HUES48 (cell line): ENCODE measurements around the gene RAPGEF2.

Experiments
- H3K27ac ChIP-seq: one replicate; pipeline ENCODE4 v1.7.0; 2013; ENCODE audit warnings: low read depth, low read length, inconsistent platforms
- H3K27me3 ChIP-seq: 2 replicates; pipeline ENCODE4 v1.6.1; 2013; ENCODE audit warnings: mild to moderate bottlenecking, low read length; ENCODE audit not compliant: control insufficient read depth, insufficient read depth
- H3K36me3 ChIP-seq: 2 replicates; pipeline ENCODE4 v1.6.1; 2013; ENCODE audit warnings: low read length; ENCODE audit not compliant: control insufficient read depth, insufficient read depth
- H3K4me1 ChIP-seq: 2 replicates; pipeline ENCODE4 v1.6.1; 2013; ENCODE audit warnings: mild to moderate bottlenecking, low read length; ENCODE audit not compliant: control insufficient read depth, insufficient read depth
- H3K4me3 ChIP-seq: 2 replicates; pipeline ENCODE4 v1.5.1; 2013; ENCODE audit warnings: mild to moderate bottlenecking, low read depth, low read length
- H3K9ac ChIP-seq: 2 replicates; pipeline ENCODE4 v1.6.1; 2013; ENCODE audit warnings: mild to moderate bottlenecking, low read depth, low read length, moderate library complexity
- H3K9me3 ChIP-seq: 2 replicates; pipeline ENCODE4 v1.6.1; 2013; ENCODE audit warnings: low read length; ENCODE audit not compliant: control insufficient read depth, insufficient read depth

Gene RAPGEF2

DNA sequence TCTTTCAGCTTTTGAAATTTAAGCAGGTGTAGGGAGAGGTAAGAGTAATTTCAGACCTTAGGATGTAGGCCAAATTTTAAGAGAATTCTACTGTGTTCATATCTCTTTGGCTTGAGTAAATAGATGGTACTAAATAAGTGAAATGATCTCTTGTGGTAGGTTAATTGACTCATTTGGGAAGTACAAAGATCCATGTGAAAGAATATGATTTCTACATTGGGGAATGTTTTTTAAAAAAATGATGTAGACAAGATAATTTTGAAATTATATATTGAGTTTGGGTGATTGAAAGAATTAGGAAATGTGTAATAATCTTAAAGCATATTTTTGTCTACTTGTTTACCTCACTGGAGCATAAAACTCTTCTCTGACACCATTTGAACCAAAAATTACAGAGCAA, 35.6 kb downstream of the RAPGEF2 start:
- H3K27ac ChIP-seq, result no peak overlapping the region
- peaks cover 13% of the 10 kb centered on the region for H3K4me1 ChIP-seq
- H3K4me3 ChIP-seq, result no peak overlapping the region
- H3K27me3 ChIP-seq, result no peaks in the 10 kb centered on the region
- no peak overlapping the region for H3K9ac ChIP-seq
- no peaks in the 10 kb centered on the region for H3K36me3 ChIP-seq
- no peaks in the 10 kb centered on the region for H3K9me3 ChIP-seq

DNA sequence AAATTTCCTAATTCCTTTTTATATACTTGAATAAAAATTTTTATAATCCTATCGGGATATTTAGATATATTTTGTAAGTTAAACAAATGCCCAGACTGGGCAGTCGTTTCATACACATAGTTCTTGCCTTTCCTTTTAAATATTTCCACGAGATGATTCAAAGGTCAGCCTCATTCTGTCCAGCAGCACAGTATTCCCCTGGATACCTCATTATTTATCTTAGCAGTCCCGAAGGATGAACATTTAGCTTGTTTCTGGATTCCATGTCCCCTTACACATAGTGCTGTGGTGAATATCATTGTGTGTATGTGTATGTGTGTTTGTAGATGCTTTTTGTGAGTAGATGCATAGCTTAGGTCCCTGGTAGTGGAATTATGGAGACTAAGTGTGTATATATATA, 38.3 kb downstream of the RAPGEF2 start:
- Histone ChIP-seq H3K27me3 (no peaks in the 10 kb centered on the region), H3K4me1 (peaks cover 10% of the 10 kb centered on the region), H3K4me3 (no peak overlapping the region), H3K9ac (no peak overlapping the region), H3K36me3 (no peaks in the 10 kb centered on the region), H3K9me3 (no peaks in the 10 kb centered on the region), H3K27ac (no peak overlapping the region)

GRCh38 chr4:159142241-159142640, 39.4 kb downstream of the RAPGEF2 start:
- Histone ChIP-seq H3K27me3 (no peaks in the 10 kb centered on the region), H3K4me1 (peaks cover 7% of the 10 kb centered on the region; the same call in 1 of the 2 replicates), H3K9ac (no peak overlapping the region), H3K9me3 (no peaks in the 10 kb centered on the region), H3K4me3 (no peak overlapping the region), H3K36me3 (no peaks in the 10 kb centered on the region), H3K27ac (no peak overlapping the region)

DNA sequence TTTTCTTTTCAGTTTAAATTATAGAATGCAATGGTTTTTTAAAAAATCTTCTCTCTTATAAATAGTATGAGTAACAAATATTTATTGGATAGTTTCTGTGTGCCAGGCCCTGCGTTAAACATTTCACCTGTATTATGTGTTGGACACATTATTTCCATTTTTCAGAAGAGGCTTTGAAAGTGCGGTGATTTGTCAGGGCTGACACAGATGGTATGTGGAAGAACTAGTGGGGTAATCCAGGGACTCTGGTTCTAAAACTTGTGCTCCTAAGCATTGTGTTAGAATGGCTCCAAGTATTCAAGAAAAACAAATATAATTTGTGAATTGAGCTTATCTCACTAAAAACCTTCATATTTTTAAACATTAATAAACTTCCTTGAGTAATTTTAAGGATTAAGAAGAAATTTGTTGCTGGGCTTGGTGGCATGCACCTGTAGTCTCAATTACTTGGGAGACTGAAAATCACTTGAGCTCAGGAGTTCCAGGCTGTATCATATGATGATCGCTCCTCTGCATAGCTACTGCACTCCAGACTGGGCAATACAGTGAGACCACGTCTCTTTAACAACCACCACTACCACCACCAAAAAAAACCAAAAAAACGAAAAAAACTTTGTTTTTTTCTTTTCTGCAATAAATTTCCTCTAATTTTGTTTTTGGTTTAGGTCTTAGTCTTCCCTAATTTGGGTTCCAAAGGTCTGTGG, 40.0 kb downstream of the RAPGEF2 start:
- Histone ChIP-seq H3K27me3 (no peaks in the 10 kb centered on the region), H3K36me3 (no peaks in the 10 kb centered on the region), H3K4me3 (no peak overlapping the region), H3K9ac (no peak overlapping the region), H3K4me1 (peaks cover 6% of the 10 kb centered on the region; the same call in 1 of the 2 replicates), H3K9me3 (no peaks in the 10 kb centered on the region), H3K27ac (no peak overlapping the region)

DNA sequence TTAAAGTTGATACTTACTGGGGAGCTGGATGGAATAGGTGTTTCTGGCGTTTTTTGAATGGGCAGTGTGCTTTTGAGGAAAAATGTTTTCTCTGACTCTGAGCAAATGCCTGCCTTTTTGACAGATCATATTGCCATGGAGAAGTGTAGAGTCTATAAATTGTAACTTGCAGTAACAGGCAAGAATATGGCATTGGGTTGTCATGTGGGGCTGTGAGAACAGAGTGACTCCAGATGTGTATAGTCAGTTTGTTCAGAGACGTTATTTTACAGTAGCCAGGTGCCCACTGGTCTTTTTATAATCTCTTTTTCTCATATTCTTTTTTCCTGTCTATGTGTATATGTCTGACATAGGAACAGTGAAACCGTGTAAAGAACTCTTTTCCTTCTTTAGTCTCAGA, 40.8 kb downstream of the RAPGEF2 start:
- H3K27ac ChIP-seq, result no peak overlapping the region
- H3K4me1 ChIP-seq, result peaks cover 6% of the 10 kb centered on the region; the same call in 1 of the 2 replicates
- no peaks in the 10 kb centered on the region for H3K9me3 ChIP-seq
- H3K27me3 ChIP-seq, result no peaks in the 10 kb centered on the region
- no peak overlapping the region for H3K9ac ChIP-seq
- H3K36me3 ChIP-seq, result no peaks in the 10 kb centered on the region
- no peak overlapping the region for H3K4me3 ChIP-seq

GRCh38 chr4:159144112-159144694, 41.3 kb downstream of the RAPGEF2 start:
- no peaks in the 10 kb centered on the region for H3K9me3 ChIP-seq

DNA sequence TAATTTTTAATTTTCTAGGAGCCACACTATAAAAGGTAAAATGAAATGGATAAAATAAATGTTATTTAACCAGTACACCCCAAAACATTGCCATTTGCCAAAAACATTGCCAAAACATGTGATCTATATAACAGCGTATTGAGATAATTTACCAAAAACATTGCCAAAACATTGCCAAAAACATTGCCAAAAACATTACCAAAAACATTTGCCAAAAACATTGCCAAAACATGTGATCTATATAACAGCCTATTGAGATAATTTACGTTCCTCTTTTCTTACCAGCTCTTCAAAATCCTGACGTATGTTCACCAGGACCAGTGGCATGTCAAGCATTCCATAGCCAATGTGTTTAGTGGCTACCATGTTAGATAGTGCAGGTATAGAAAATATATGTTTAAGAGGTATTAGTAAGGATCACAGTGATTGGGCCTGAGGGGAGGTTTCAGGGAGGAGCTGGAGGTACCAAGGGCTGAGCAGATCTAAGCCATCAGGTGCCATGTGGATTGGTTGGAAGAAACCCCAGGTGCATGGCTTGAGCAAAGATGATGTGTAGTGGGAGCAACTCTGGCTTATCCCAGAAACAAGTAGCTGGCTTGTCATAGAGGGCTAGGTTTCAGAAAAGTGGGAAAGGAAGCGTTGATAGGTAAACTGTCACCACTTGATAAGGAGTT, 42.6 kb downstream of the RAPGEF2 start:
- Histone ChIP-seq H3K27me3 (no peaks in the 10 kb centered on the region), H3K4me3 (no peak overlapping the region), H3K9me3 (no peaks in the 10 kb centered on the region), H3K9ac (no peak overlapping the region), H3K4me1 (peaks cover 10% of the 10 kb centered on the region), H3K27ac (no peak overlapping the region), H3K36me3 (no peaks in the 10 kb centered on the region)

More at GRCh38 chr4:159144112-159144694, 41.3 kb downstream of the RAPGEF2 start:
- Histone ChIP-seq H3K27ac (no peak overlapping the region), H3K36me3 (no peaks in the 10 kb centered on the region), H3K9ac (no peak overlapping the region), H3K4me1 (peaks cover 6% of the 10 kb centered on the region; the same call in 1 of the 2 replicates), H3K27me3 (no peaks in the 10 kb centered on the region), H3K4me3 (no peak overlapping the region)

- Histone ChIP-seq H3K4me3 (no peak overlapping the region), H3K27ac (no peak overlapping the region), H3K9ac (no peak overlapping the region), H3K4me1 (peaks cover 15% of the 10 kb centered on the region), H3K36me3 (no peaks in the 10 kb centered on the region), H3K27me3 (no peaks in the 10 kb centered on the region), H3K9me3 (no peaks in the 10 kb centered on the region)
Measured at GRCh38 chr4:159145992-159146330, 43.1 kb downstream of the RAPGEF2 start.

DNA sequence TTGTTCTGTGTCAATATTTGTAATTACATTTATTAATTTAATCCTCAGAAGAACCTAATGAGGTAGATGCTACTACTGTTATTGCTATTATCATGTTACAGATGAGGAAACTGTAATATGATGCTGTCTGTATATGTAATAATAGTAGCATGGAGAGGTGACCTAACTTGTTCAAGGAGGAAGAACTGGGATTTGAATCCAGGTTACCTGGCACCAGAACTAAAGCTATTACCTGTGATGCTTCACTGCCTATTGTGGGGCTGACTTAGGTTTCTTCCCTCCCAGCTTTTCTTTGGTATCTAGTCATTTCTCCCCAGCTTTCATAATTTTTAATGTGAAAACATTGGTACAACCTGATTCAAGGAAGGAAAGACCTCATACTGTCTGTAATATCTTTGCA, 43.6 kb downstream of the RAPGEF2 start:
- Histone ChIP-seq H3K9ac (no peak overlapping the region), H3K36me3 (no peaks in the 10 kb centered on the region), H3K27ac (no peak overlapping the region), H3K27me3 (no peaks in the 10 kb centered on the region), H3K4me3 (no peak overlapping the region), H3K4me1 (peaks cover 17% of the 10 kb centered on the region), H3K9me3 (no peaks in the 10 kb centered on the region)

DNA sequence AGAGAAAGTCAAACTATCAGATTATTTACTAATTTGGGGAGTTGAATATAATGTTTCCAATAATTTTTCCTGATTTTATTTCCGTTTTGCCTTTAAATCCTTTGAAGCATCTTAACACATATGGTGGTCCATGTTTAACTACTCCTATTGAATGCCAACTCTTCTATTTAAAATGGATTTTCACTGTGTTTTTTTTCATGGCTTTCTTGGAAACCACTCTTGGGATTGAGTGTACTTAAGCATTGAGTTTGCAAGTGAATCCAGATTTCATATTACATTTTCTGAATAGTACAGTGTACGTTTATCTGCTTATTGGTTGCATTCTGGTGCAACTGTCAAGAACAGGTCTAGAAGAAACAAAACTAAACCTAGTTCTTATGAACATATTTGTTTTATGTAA, 45.6 kb downstream of the RAPGEF2 start:
- Histone ChIP-seq H3K9ac (no peak overlapping the region), H3K9me3 (no peaks in the 10 kb centered on the region), H3K4me1 (peaks cover 18% of the 10 kb centered on the region), H3K36me3 (no peaks in the 10 kb centered on the region), H3K4me3 (no peak overlapping the region), H3K27me3 (no peaks in the 10 kb centered on the region), H3K27ac (no peak overlapping the region)

DNA sequence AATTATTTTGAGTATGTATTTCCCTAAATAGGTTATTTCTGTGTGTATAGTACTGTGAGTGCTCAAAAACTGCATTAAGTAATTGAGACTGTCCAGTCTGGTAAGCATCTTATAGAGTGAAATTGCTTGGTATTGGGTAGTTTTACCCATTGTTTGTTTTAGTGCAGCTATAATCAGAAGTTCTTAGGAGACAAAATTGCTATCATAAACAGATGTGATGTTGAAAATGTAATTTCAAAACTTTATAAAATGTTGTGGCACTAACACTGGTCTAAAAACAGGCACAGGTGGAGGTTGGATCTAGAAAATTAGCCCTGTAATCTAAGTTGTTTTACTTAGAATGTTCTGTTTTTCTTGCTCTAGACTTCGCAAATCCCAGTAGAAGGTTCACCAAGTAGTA, 46.8 kb downstream of the RAPGEF2 start:
- no peak overlapping the region for H3K9ac ChIP-seq
- no peaks in the 10 kb centered on the region for H3K9me3 ChIP-seq
- H3K27me3 ChIP-seq, result no peaks in the 10 kb centered on the region
- no peak overlapping the region for H3K27ac ChIP-seq
- H3K4me3 ChIP-seq, result no peak overlapping the region
- peaks cover 20% of the 10 kb centered on the region for H3K4me1 ChIP-seq
- H3K36me3 ChIP-seq, result no peaks in the 10 kb centered on the region
